GM10266 (cell line): ENCODE data around the gene SKP2.

ENCODE experiments used
- DNase-seq: peaks from one replicate; pipeline ENCODE4 v3.0.0; 2012; ENCODE audit errors: extremely low spot score
- CTCF ChIP-seq: IDR thresholded peaks from 2 replicates; pipeline ENCODE4 v1.5.1; 2012; ENCODE audit warnings: mild to moderate bottlenecking, low read depth; ENCODE audit not compliant: control insufficient read depth, insufficient read depth; ENCODE audit errors: missing control alignments

SKP2 gene

GRCh38 chr5:36152324-36153297 lies 700 bp downstream of the SKP2 start:
- no peak for DNase-seq
- no peak for TF ChIP-seq CTCF

- no peak for DNase-seq
- no peak for TF ChIP-seq CTCF
These were observed 1.4 kb downstream of the SKP2 start for GRCh38 chr5:36153298-36153677.

- DNase-seq: no peak
- TF ChIP-seq CTCF: no peak
These were observed 1.8 kb downstream of the SKP2 start for GRCh38 chr5:36153726-36154125.

- DNase-seq: no peak
- no peak for TF ChIP-seq CTCF
These were observed 3.4 kb downstream of the SKP2 start for GRCh38 chr5:36155291-36155690.

- no peak for DNase-seq
- TF ChIP-seq CTCF: no peak
These were observed 4.2 kb downstream of the SKP2 start for GRCh38 chr5:36156121-36156601.

GRCh38 chr5:36156619-36157018 lies 4.7 kb downstream of the SKP2 start:
- DNase-seq: no peak

More at GRCh38 chr5:36156619-36157018, 4.7 kb downstream of the SKP2 start:
- no peak for TF ChIP-seq CTCF
